Measurements from ENCODE around the gene FAM184A.

DNA sequence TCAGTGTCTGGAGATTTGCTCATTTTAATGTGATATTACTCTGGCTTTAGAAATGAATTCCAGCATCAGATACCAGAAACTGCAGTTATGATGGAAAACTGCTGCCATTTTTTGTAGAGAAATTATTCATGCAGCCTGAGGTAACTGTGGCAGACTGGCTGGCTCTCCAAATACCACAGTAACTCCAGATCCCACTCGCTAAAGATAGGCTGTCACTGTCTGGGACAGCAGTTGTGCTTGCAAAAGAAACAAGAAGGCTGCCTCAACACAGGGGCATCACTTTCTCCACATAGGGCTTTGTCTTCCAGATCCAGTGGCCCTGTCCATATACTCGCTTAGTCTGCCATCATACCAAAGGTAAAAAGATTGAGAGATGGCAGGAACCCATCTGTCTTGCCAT, 52.7 kb downstream of the FAM184A start:
- TF ChIP-seq POLR2AphosphoS5 (IDR thresholded peaks at IDR 0.05; ENCODE audit: insufficient read depth, low read depth, low read length) (no peak), POLR2A (IDR thresholded peaks at IDR 0.05; ENCODE audit: low read depth, low read length) (no peak), MYC (IDR thresholded peaks at IDR 0.05; ENCODE audit: low read depth, low read length) (no peak), FOS (IDR thresholded peaks at IDR 0.05; ENCODE audit: borderline replicate concordance, insufficient read depth, low read length) (no peak)
- TF ChIP-seq, protein P1, sequence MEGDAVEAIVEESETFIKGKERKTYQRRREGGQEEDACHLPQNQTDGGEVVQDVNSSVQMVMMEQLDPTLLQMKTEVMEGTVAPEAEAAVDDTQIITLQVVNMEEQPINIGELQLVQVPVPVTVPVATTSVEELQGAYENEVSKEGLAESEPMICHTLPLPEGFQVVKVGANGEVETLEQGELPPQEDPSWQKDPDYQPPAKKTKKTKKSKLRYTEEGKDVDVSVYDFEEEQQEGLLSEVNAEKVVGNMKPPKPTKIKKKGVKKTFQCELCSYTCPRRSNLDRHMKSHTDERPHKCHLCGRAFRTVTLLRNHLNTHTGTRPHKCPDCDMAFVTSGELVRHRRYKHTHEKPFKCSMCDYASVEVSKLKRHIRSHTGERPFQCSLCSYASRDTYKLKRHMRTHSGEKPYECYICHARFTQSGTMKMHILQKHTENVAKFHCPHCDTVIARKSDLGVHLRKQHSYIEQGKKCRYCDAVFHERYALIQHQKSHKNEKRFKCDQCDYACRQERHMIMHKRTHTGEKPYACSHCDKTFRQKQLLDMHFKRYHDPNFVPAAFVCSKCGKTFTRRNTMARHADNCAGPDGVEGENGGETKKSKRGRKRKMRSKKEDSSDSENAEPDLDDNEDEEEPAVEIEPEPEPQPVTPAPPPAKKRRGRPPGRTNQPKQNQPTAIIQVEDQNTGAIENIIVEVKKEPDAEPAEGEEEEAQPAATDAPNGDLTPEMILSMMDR (IDR thresholded peaks at IDR 0.05; ENCODE audit: extremely low read depth in 1 of 2, insufficient read depth in 1 of 2, low read depth in 1 of 2, low read length in 2 of 2): no peak

Measured in endothelial cell of umbilical vein (primary cell).